Activated T-helper 17 cell treated with anti-CD3 and anti-CD28 coated beads, Interleukin-2, amount 50 U/mL, for 72 hours (primary cell): ENCODE results near the gene ZNF433. TPM values are rescaled to one million over a fixed set of nuclear protein-coding genes. Genes with fewer than 3 reads are reported as not detected.
"Not testable (repeated sequence)": the region's sequence is repeated elsewhere in the genome, so short reads cannot be mapped to it uniquely, and the experiment has no call there.

ENCODE experiments used
- ATAC-seq: fragments of 150-1000 bp; cut with Tn5 transposase; replicated peaks from 2 replicates; pipeline ENCODE4 v1.10.0; 2021; ENCODE audit warnings: mild to moderate bottlenecking, moderate library complexity
- H3K27ac Mint-ChIP-seq: one replicate; pipeline ENCODE4 v1.8.0; 2022; ENCODE audit warnings: mixed read lengths
- H3K27me3 Mint-ChIP-seq: one replicate; pipeline ENCODE4 v1.8.0; 2022; ENCODE audit warnings: mixed read lengths
- H3K36me3 Mint-ChIP-seq: one replicate; pipeline ENCODE4 v1.8.0; 2022; ENCODE audit warnings: low read depth, mild to moderate bottlenecking, mixed read lengths
- H3K4me1 Mint-ChIP-seq: one replicate; pipeline ENCODE4 v1.8.0; 2022; ENCODE audit warnings: mixed read lengths
- H3K4me3 Mint-ChIP-seq: one replicate; pipeline ENCODE4 v1.8.0; 2022; ENCODE audit warnings: mild to moderate bottlenecking, mixed read lengths
- H3K9me3 Mint-ChIP-seq: one replicate; pipeline ENCODE4 v1.8.0; 2022; ENCODE audit warnings: mixed read lengths
- total RNA-seq, 2 donors: library from RNA; stranded (reverse); gene quantifications; one replicate each; pipeline ENCODE4 v1.2.3, GENCODE V29; 2022

ZNF433 gene
- total RNA-seq, 2 donors from 2014 or later, result 0.85 TPM; not detected in 1

- ATAC-seq, result no peak
- Mint-ChIP-seq H3K4me1 (peaks cover 4% of the 10 kb centered on the region), H3K4me3 (peak overlapping the region; percentile 55), H3K27me3 (no peaks in the 10 kb centered on the region), H3K9me3 (peaks cover 5% of the 10 kb centered on the region), H3K27ac (no peak overlapping the region), H3K36me3 (no peaks in the 10 kb centered on the region)
Measured at GRCh38 chr19:12034198-12034597, 1.3 kb downstream of the ZNF433 start.

DNA sequence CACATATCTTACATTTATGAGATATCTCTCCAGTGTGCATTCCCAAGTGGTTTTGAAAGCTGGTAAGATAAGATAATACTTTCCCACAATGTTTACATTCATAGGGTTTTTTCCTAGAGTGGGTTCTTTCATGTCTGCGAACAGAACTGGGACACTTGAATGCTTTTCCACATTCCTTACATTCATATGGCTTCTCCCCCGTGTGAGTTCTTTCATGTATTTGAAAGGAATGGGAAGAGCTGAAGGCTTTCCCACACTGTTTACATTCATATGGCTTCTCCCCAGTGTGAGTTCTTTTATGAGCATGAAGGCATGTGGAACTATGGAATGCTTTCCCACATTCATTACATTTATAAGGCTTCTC lies 19.7 kb downstream of the ZNF433 start:
- peaks cover 29% of the 10 kb centered on the region for H3K9me3 Mint-ChIP-seq
- H3K4me1 Mint-ChIP-seq, result no peaks in the 10 kb centered on the region
- no peak overlapping the region for H3K4me3 Mint-ChIP-seq
- H3K27me3 Mint-ChIP-seq, result no peaks in the 10 kb centered on the region
- no peak for ATAC-seq
- no peak overlapping the region for H3K27ac Mint-ChIP-seq
- peaks cover 76% of the 10 kb centered on the region for H3K36me3 Mint-ChIP-seq

GRCh38 chr19:12015015-12015752 lies 20.3 kb downstream of the ZNF433 start:
- ATAC-seq, result no peak

DNA sequence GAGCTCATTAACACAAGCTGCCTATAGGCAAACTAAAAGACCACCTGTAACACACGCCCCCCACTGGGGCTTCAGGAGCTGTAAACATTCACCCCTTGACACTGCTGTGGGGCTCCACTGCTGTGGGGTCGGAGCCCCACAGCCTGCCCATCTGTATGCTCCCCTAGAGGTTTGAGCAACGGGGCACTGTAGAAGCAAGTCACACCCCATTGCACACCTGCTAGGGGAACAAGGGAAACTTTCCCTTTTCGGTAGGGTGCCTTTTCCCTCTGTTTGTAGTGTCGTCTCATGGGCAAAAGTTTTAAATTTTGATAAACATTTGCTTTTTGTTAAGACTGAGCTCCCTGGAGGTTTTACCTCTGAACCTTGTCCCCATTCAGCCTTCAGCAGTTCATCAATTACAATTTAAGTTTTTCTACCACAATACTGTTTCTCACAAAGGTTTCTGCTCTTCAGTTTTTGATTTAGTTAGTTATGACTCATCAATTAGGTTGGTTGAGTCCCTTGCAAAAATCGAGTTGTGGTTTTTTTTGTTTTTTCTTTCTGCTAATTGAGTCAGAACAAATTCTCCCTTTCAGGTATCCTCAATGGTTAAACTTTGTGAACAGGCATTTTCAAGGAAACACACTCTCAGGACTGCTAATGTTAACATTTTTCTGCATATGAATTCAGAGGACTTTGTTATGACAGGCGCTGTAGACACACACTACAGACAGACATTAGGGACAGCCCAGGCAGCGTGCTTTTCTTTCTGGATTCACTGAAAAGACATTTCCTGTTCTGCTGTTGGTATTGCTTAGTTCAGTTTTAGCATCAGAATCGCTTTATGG lies 35.1 kb downstream of the ZNF433 start:
- H3K9me3 Mint-ChIP-seq, result no peaks in the 10 kb centered on the region
- H3K4me1 Mint-ChIP-seq, result peaks cover 12% of the 10 kb centered on the region

More at GRCh38 chr19:12015015-12015752, 20.3 kb downstream of the ZNF433 start:
- Mint-ChIP-seq H3K9me3 (peaks cover 29% of the 10 kb centered on the region), H3K27ac (no peak overlapping the region), H3K4me1 (no peaks in the 10 kb centered on the region), H3K4me3 (no peak overlapping the region), H3K27me3 (no peaks in the 10 kb centered on the region), H3K36me3 (peaks cover 79% of the 10 kb centered on the region)

GRCh38 chr19:11995174-11995573 lies 40.3 kb downstream of the ZNF433 start:
- Mint-ChIP-seq H3K4me3 (no peak overlapping the region), H3K27ac (no peak overlapping the region), H3K4me1 (peaks cover 13% of the 10 kb centered on the region), H3K27me3 (no peaks in the 10 kb centered on the region), H3K36me3 (peaks cover 17% of the 10 kb centered on the region), H3K9me3 (no peaks in the 10 kb centered on the region)
- no peak for ATAC-seq

More for the DNA sequence above, 35.1 kb downstream of the ZNF433 start:
- Mint-ChIP-seq H3K36me3 (peaks cover 35% of the 10 kb centered on the region), H3K4me3 (peak overlapping the region; percentile 26), H3K27ac (no peak overlapping the region), H3K27me3 (no peaks in the 10 kb centered on the region)
- peak; percentile 98 for ATAC-seq

DNA sequence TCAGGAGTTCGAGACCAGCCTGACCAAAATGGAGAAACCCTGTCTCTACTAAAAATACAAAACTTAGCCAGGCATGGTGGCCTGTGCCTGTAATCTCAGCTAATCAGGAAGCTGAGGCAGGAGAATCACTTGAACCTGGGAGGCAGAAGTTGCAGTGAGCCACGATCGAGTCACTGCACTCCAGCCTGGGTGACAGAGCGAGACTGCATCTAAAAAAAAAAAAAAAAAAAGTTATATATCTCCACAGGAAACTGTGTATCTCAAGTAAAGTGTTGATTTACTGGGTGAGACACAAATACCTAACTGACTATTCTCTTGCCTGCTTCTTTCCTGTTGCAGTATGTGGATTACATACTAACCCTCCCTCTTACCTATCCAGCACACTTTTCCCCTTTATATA lies 43.6 kb downstream of the ZNF433 start:
- H3K36me3 Mint-ChIP-seq, H3K4me1 Mint-ChIP-seq, H3K9me3 Mint-ChIP-seq, H3K4me3 Mint-ChIP-seq, H3K27me3 Mint-ChIP-seq, H3K27ac Mint-ChIP-seq, ATAC-seq: not testable (repeated sequence)

DNA sequence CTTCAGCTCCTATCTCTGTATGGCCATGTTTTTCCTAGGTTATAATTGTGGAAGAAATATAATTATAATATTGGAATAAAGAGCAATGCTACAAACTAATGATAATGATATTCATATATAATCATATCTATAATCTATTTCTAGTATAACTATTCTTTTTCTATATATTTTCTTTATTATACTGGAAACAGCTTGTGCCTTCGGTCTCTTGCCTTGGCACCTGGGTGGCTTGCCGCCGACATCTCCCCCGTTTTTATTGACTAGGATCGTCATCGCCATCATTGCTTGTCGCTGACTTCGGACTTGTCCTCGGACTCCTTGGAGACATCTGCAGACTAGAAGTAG lies 46.4 kb downstream of the ZNF433 start:
- peaks cover 7% of the 10 kb centered on the region for H3K36me3 Mint-ChIP-seq
- H3K4me3 Mint-ChIP-seq, result peak overlapping the region; percentile 80
- no peaks in the 10 kb centered on the region for H3K9me3 Mint-ChIP-seq
- no peaks in the 10 kb centered on the region for H3K27me3 Mint-ChIP-seq
- peak overlapping the region; percentile 55 for H3K27ac Mint-ChIP-seq
- no peak for ATAC-seq
- peaks cover 5% of the 10 kb centered on the region for H3K4me1 Mint-ChIP-seq

DNA sequence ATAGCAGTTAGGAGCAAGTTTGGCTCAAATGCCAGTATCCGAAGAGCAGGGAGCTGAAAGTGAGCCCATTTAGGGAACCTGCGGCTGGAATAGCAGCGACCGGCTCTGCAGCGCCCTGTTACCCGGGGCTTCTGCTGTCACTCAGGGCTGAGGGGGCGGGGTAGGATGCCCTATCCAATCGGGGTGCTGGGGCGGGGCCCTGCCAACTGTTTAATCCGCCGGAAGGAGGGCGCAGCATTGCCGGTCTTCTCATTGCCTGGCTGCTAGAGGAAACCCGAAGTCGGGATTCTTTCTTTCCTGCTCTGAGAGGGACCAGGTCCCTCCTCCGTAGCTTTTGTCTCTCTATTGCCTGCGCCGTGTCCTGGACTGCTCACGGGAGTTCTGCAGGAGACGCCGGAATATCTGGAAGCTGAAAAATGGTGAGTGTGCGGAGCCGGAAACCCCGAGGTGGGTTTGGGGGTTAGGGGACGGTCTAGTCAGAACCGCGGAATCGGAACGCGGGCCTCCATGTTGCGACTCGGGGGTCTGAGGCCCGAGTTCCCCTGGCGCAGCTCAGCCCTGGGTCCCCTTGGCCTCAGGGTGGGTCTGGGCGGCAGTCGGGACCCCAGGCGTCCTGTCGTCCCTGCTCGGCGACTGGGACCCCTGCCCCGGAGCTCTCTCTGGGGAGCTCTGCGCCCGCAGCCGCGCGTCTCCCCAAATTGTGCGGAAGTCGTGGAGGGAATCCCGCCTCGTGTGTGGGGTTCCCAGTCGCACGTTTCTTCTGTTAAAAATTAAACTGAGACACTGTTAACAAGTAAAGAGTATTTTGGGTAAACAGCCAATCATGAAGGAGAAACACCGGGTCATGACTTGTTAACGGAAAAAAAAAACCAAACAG lies 47.8 kb downstream of the ZNF433 start:
- ATAC-seq, result peak; percentile 99
- peaks cover 7% of the 10 kb centered on the region for H3K36me3 Mint-ChIP-seq
- peaks cover 5% of the 10 kb centered on the region for H3K4me1 Mint-ChIP-seq
- H3K4me3 Mint-ChIP-seq, result peak overlapping the region; percentile 80
- H3K9me3 Mint-ChIP-seq, result no peaks in the 10 kb centered on the region
- H3K27me3 Mint-ChIP-seq, result no peaks in the 10 kb centered on the region
- H3K27ac Mint-ChIP-seq, result peak overlapping the region; percentile 55

GRCh38 chr19:11986754-11987153 lies 48.7 kb downstream of the ZNF433 start:
- no peak overlapping the region for H3K27ac Mint-ChIP-seq
- H3K4me3 Mint-ChIP-seq, result peak overlapping the region; percentile 80
- no peaks in the 10 kb centered on the region for H3K27me3 Mint-ChIP-seq
- peaks cover 5% of the 10 kb centered on the region for H3K4me1 Mint-ChIP-seq
- peaks cover 7% of the 10 kb centered on the region for H3K36me3 Mint-ChIP-seq
- no peaks in the 10 kb centered on the region for H3K9me3 Mint-ChIP-seq
- no peak for ATAC-seq

- no peak overlapping the region for H3K4me3 Mint-ChIP-seq
- no peak for ATAC-seq
- H3K27ac Mint-ChIP-seq, result no peak overlapping the region
- H3K9me3 Mint-ChIP-seq, result peaks cover 5% of the 10 kb centered on the region
- H3K4me1 Mint-ChIP-seq, result no peaks in the 10 kb centered on the region
- H3K36me3 Mint-ChIP-seq, result no peaks in the 10 kb centered on the region
- H3K27me3 Mint-ChIP-seq, result no peaks in the 10 kb centered on the region
Measured at GRCh38 chr19:11984986-11985385, 50.5 kb downstream of the ZNF433 start.

- Mint-ChIP-seq H3K9me3 (peaks cover 25% of the 10 kb centered on the region), H3K4me1 (no peaks in the 10 kb centered on the region), H3K4me3 (no peak overlapping the region), H3K27me3 (no peaks in the 10 kb centered on the region), H3K27ac (no peak overlapping the region), H3K36me3 (peaks cover 20% of the 10 kb centered on the region)
- no peak for ATAC-seq
Measured at GRCh38 chr19:11982526-11982925, 53.0 kb downstream of the ZNF433 start.

- H3K4me1 Mint-ChIP-seq, result no peaks in the 10 kb centered on the region
- peaks cover 25% of the 10 kb centered on the region for H3K9me3 Mint-ChIP-seq
- H3K36me3 Mint-ChIP-seq, result peaks cover 27% of the 10 kb centered on the region
- H3K4me3 Mint-ChIP-seq, result no peak overlapping the region
- H3K27ac Mint-ChIP-seq, result no peak overlapping the region
- no peaks in the 10 kb centered on the region for H3K27me3 Mint-ChIP-seq
- no peak for ATAC-seq
Measured at GRCh38 chr19:11979527-11979926, 56.0 kb downstream of the ZNF433 start.

GRCh38 chr19:11978492-11979100 lies 56.9 kb downstream of the ZNF433 start:
- ATAC-seq, result no peak
- no peaks in the 10 kb centered on the region for H3K4me1 Mint-ChIP-seq
- peaks cover 25% of the 10 kb centered on the region for H3K9me3 Mint-ChIP-seq
- no peak overlapping the region for H3K4me3 Mint-ChIP-seq
- H3K27ac Mint-ChIP-seq, result no peak overlapping the region
- peaks cover 27% of the 10 kb centered on the region for H3K36me3 Mint-ChIP-seq
- no peaks in the 10 kb centered on the region for H3K27me3 Mint-ChIP-seq
